OCI-LY7 (cell line): ENCODE results near the gene CERCAM. TPM values are rescaled to one million over a fixed set of nuclear protein-coding genes. Genes with fewer than 3 reads are reported as not detected.

Source experiments
- BruUV-seq: library from RNA; stranded (reverse); fragments of 400-500 nt; replicated peaks from 2 replicates; lab custom pipeline; 2021; lab: Mats Ljungman, UMichigan
- CTCF ChIA-PET: fragments of 300-600 bp; sonication (Branson Sonifier 250); formaldehyde crosslinking; loops from one replicate; lab custom pipeline; 2022; ENCODE audit warnings: antibody characterized with exemption; ENCODE audit not compliant: unreplicated experiment; lab: Charles Lee
- POLR2A ChIA-PET: fragments of 300-600 bp; sonication (Branson Sonifier 250); formaldehyde crosslinking; loops from one replicate; lab custom pipeline; 2022; ENCODE audit warnings: antibody characterized with exemption; lab: Charles Lee
- DNase-seq: peaks from one replicate; pipeline ENCODE4 v3.0.0-alpha.2; 2015; ENCODE audit warnings: low spot score
- H2AFZ ChIP-seq: fragments of 200-600 bp; sonication (generic), shearing (Covaris generic); 2 replicates; pipeline ENCODE4 v1.6.1; 2014; ENCODE audit warnings: mild to moderate bottlenecking, antibody characterized with exemption, low read length, moderate library complexity
- H3K27ac ChIP-seq: fragments of 200-600 bp; sonication (generic); 2 replicates; pipeline ENCODE4 v1.5.1; 2014; ENCODE audit warnings: mixed run types, low read depth, mild to moderate bottlenecking, moderate library complexity, low read length, inconsistent platforms; ENCODE audit not compliant: poor library complexity, severe bottlenecking
- H3K36me3 ChIP-seq: fragments of 200-600 bp; sonication (generic); 2 replicates; pipeline ENCODE4 v1.6.1; 2014; ENCODE audit warnings: mild to moderate bottlenecking, antibody characterized with exemption, low read length, moderate library complexity, mixed read lengths; ENCODE audit not compliant: insufficient read depth
- H3K4me1 ChIP-seq: fragments of 200-600 bp; sonication (generic); 2 replicates; pipeline ENCODE4 v1.5.1; 2014; ENCODE audit warnings: mild to moderate bottlenecking, low read length; ENCODE audit not compliant: insufficient read depth, poor library complexity, severe bottlenecking
- H3K4me2 ChIP-seq: fragments of 200-600 bp; sonication (generic); 2 replicates; pipeline ENCODE4 v1.6.1; 2014; ENCODE audit warnings: mild to moderate bottlenecking, low read length
- H3K4me3 ChIP-seq: fragments of 200-600 bp; sonication (generic); 2 replicates; pipeline ENCODE4 v1.5.1; 2014; ENCODE audit warnings: mild to moderate bottlenecking, low read depth, low read length; ENCODE audit not compliant: poor library complexity, severe bottlenecking
- H3K79me2 ChIP-seq: fragments of 200-600 bp; sonication (generic); 2 replicates; pipeline ENCODE4 v1.6.1; 2016; ENCODE audit warnings: low read depth, mild to moderate bottlenecking, low read length, moderate library complexity, mixed read lengths; ENCODE audit not compliant: insufficient read depth
- H3K9me2 ChIP-seq: fragments of 200-600 bp; sonication (generic); 2 replicates; pipeline ENCODE4 v1.6.1; 2016; ENCODE audit warnings: mild to moderate bottlenecking, low read length, mixed read lengths; ENCODE audit not compliant: insufficient read depth
- H3K9me3 ChIP-seq: fragments of 200-600 bp; sonication (generic); 2 replicates; pipeline ENCODE4 v1.6.1; 2014; ENCODE audit warnings: mild to moderate bottlenecking, mixed run types, low read length, mixed read lengths
- H4K20me1 ChIP-seq: fragments of 200-600 bp; sonication (generic); 2 replicates; pipeline ENCODE4 v1.6.1; 2014; ENCODE audit warnings: mild to moderate bottlenecking, antibody characterized with exemption, low read length, moderate library complexity, mixed read lengths; ENCODE audit not compliant: insufficient read depth
- EZH2phosphoT487 ChIP-seq: fragments of 200-600 bp; sonication (generic); IDR thresholded peaks from 2 replicates; pipeline ENCODE4 v1.6.1; 2018; ENCODE audit warnings: low read depth, borderline replicate concordance, mild to moderate bottlenecking, mixed run types, antibody characterized with exemption, low read length, moderate library complexity, mixed read lengths
- intact Hi-C: fragments of 100-400 bp; cut with micrococcal nuclease; formaldehyde crosslinking; loops from one replicate; pipeline ENCODE4 v1.10.0; 2022; ENCODE audit not compliant: unreplicated experiment
- total RNA-seq, 2 experiments: library from RNA; depleted of rRNA in 1 of 2; stranded (reverse); fragments of >200 nt in 1 of 2; shearing (Covaris generic) in 1 of 2; gene quantifications; 2 replicates each; pipeline ENCODE4 v1.2.3, GENCODE V29; 2014 to 2022
- TF ChIP-seq, protein P1 (sequence below): fragments of 200-600 bp; sonication (generic); conservative IDR thresholded peaks from 2 replicates; pipeline ENCODE4 v1.5.1; 2014; ENCODE audit warnings: mild to moderate bottlenecking, antibody characterized with exemption, low read length, moderate library complexity, mixed read lengths

The CERCAM gene
- total RNA-seq, 2 experiments from 2014 or later, result 2.7 to 3.5 TPM

DNA sequence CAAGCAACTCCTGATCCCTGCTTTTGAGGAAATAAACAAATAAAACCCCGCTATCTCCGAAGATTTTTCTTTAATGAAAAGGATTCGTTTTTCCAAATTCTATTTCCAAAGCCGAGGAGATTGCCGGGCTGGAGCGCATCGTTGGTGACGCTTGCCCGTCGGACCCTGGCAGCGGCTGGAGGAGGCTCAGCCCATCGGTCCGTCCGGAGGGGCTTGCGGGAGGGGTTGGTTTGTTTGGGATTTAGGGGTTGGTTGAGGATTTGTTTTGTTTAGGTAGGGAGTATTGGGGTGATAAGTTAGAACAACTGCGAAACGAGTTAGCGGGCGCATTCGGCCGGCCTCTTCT is 28.7 kb upstream of the CERCAM start:
- Histone ChIP-seq H3K9me3 (no peaks in the 10 kb centered on the region), H2AFZ (no peak overlapping the region), H3K4me2 (no peak overlapping the region), H3K27ac (no peak overlapping the region), H3K79me2 (no peaks in the 10 kb centered on the region), H3K4me3 (no peak overlapping the region), H3K9me2 (no peaks in the 10 kb centered on the region), H3K4me1 (no peaks in the 10 kb centered on the region), H4K20me1 (no peaks in the 10 kb centered on the region), H3K36me3 (peaks cover 49% of the 10 kb centered on the region; the same call in 1 of the 2 replicates)
- ChIA-PET POLR2A (no interaction called here), CTCF (no interaction called here)
- no peak for DNase-seq
- no TSS peak for BruUV-seq
- intact Hi-C loops, result no loop called here
- TF ChIP-seq EZH2phosphoT487, result no peak
- TF ChIP-seq, protein P1, sequence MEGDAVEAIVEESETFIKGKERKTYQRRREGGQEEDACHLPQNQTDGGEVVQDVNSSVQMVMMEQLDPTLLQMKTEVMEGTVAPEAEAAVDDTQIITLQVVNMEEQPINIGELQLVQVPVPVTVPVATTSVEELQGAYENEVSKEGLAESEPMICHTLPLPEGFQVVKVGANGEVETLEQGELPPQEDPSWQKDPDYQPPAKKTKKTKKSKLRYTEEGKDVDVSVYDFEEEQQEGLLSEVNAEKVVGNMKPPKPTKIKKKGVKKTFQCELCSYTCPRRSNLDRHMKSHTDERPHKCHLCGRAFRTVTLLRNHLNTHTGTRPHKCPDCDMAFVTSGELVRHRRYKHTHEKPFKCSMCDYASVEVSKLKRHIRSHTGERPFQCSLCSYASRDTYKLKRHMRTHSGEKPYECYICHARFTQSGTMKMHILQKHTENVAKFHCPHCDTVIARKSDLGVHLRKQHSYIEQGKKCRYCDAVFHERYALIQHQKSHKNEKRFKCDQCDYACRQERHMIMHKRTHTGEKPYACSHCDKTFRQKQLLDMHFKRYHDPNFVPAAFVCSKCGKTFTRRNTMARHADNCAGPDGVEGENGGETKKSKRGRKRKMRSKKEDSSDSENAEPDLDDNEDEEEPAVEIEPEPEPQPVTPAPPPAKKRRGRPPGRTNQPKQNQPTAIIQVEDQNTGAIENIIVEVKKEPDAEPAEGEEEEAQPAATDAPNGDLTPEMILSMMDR, result no peak

DNA sequence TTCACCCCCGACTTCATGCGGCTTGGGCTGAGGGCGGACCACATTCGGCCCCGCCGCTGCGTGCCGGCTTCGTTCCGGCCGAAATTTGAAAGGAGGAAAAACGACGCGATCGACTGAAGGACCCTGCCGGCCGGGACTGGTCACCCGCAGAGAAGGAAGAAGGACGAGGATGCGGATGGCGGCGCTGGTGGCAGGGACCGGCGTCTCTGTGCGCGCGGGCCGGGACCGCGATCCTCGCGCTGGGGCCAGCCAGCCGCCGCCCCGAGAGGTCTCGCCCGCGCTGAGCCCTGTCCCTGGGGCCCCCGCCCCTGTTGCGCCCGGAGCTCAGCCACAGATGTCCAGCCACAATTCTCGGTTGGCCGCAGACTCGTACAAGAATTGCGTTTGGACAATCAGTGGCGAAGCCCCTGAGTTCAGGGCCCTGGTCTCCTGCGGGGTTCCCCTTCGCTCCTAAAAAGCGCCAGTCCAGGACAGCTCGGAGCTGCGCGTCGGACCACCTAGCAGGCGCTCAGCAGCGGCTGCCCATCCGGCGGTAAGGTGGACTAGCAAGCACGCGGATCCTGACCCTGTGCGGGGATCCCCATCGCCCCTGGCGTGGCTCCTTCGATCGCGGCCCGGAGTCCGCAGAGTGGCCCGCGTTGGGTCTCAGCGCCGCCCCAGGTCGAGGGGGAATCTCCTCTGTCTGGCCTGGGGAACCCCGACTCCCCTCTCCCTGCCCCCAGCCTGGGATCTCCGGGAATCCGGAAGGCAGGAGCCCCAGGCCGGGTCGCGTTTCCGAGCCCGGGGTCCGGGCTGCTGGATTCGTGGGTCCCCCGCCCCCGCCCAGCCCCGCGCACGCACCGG is 28.1 kb upstream of the CERCAM start:
- BruUV-seq, result no TSS peak
- DNase-seq, result no peak
- ChIA-PET CTCF (no interaction called here), POLR2A (no interaction called here)
- Histone ChIP-seq H4K20me1 (no peaks in the 10 kb centered on the region), H3K4me3 (no peak overlapping the region), H2AFZ (no peak overlapping the region), H3K79me2 (no peaks in the 10 kb centered on the region), H3K4me1 (no peaks in the 10 kb centered on the region), H3K4me2 (no peak overlapping the region), H3K9me3 (no peaks in the 10 kb centered on the region), H3K9me2 (no peaks in the 10 kb centered on the region), H3K27ac (no peak overlapping the region), H3K36me3 (peaks cover 44% of the 10 kb centered on the region; the same call in 1 of the 2 replicates)
- intact Hi-C loops, result no loop called here
- no peak for TF ChIP-seq EZH2phosphoT487
- TF ChIP-seq, protein P1, result no peak

DNA sequence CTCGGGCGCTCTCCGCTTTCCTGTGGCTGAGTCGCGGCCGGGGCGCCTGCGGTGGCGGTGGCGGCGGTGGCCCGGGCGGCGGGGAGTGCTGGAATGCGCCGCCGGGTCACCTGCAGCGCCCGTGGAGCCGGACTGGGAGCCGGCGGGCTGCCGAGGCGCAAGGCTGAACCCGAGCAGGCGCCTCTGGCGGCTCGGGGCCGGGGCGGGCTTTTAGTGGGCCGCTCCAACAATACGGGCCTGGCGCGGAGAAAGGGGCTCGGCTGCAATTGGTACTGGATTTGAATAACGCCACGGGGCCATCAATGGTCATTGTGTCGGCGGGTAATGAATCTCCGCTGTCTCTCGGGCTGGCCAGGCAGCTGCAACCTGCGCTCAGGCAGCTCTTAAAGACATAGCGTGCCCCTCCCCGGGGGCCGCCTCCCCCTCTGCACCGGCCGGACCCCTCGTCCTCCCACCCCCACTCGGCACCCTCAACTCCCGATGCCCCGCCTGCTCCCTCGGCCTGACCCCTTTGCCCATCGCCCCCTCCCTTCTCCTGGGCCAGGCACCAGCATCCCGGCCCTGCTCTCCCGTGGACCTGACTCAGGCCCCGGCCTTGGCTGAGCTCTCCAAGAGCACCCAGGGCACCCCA is 27.4 kb upstream of the CERCAM start:
- Histone ChIP-seq H3K79me2 (no peaks in the 10 kb centered on the region), H3K27ac (no peak overlapping the region), H4K20me1 (no peaks in the 10 kb centered on the region), H3K9me3 (no peaks in the 10 kb centered on the region), H3K9me2 (no peaks in the 10 kb centered on the region), H2AFZ (no peak overlapping the region), H3K4me2 (no peak overlapping the region), H3K36me3 (peaks cover 37% of the 10 kb centered on the region; the same call in 1 of the 2 replicates), H3K4me3 (no peak overlapping the region), H3K4me1 (no peaks in the 10 kb centered on the region)
- no peak for DNase-seq
- TF ChIP-seq, protein P1, result no peak
- TF ChIP-seq EZH2phosphoT487, result no peak
- intact Hi-C loops, result no loop called here
- ChIA-PET POLR2A (no interaction called here), CTCF (no interaction called here)
- BruUV-seq, result no TSS peak
